DND-41 (cell line): Measurements from ENCODE around the gene OSBPL10.
"Not testable (repeated sequence)": the region's sequence is repeated elsewhere in the genome, so short reads cannot be mapped to it uniquely, and the experiment has no call there.

Source experiments
- EZH2 ChIP-seq: IDR thresholded peaks from 3 replicates; pipeline ENCODE4 v1.6.1; 2012; ENCODE audit warnings: borderline replicate concordance, low read depth, mild to moderate bottlenecking, moderate library complexity, low read length, inconsistent platforms; ENCODE audit not compliant: severe bottlenecking
- TF ChIP-seq, protein P1 (sequence below): IDR thresholded peaks from 2 replicates; pipeline ENCODE4 v1.5.1; 2012; ENCODE audit warnings: borderline replicate concordance, low read length, moderate library complexity, mild to moderate bottlenecking; ENCODE audit not compliant: poor library complexity, severe bottlenecking; ENCODE audit errors: extremely low read depth

DNA sequence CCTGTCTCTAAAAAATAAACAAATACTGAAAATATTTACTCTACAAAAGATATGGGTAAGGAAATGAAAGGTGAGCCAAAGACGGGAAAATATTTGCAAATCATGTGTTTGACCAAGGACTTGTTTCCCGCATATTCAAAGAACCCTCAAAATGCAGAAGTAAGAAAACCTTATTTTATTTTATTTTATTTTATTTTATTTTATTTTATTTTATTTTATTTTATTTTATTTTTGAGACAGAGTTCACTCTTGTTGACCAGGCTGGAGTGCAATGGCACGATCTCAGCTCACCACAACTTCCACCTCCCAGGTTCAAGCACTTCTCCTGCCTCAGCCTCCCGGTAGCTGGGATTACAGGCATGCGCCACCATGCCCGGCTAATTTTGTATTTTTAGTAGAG, 11.9 kb upstream of the OSBPL10 start:
- TF ChIP-seq, protein P1, sequence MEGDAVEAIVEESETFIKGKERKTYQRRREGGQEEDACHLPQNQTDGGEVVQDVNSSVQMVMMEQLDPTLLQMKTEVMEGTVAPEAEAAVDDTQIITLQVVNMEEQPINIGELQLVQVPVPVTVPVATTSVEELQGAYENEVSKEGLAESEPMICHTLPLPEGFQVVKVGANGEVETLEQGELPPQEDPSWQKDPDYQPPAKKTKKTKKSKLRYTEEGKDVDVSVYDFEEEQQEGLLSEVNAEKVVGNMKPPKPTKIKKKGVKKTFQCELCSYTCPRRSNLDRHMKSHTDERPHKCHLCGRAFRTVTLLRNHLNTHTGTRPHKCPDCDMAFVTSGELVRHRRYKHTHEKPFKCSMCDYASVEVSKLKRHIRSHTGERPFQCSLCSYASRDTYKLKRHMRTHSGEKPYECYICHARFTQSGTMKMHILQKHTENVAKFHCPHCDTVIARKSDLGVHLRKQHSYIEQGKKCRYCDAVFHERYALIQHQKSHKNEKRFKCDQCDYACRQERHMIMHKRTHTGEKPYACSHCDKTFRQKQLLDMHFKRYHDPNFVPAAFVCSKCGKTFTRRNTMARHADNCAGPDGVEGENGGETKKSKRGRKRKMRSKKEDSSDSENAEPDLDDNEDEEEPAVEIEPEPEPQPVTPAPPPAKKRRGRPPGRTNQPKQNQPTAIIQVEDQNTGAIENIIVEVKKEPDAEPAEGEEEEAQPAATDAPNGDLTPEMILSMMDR, result not testable (repeated sequence)
- not testable (repeated sequence) for TF ChIP-seq EZH2
